GM23338 (cell line): ENCODE results near the gene TTC28. TPM values are rescaled to one million over a fixed set of nuclear protein-coding genes. Genes with fewer than 3 reads are reported as not detected.

ENCODE experiments used
- ATAC-seq: fragments of 200-7000 bp; cut with Tn5 transposase; 3 replicates; pipeline ENCODE4 v1.9.1; 2020
- DNase-seq: peaks from one replicate; pipeline ENCODE4 v3.0.0-alpha.2; 2015; ENCODE audit warnings: low spot score
- H2AFZ ChIP-seq: fragments of 200-600 bp; sonication (generic); 2 replicates; pipeline ENCODE4 v1.8.0; 2016; ENCODE audit warnings: antibody characterized with exemption, mild to moderate bottlenecking, moderate library complexity
- H3F3A ChIP-seq: fragments of 200-600 bp; sonication (generic); replicated peaks from 2 replicates; pipeline ENCODE4 v1.8.0; 2017; ENCODE audit warnings: antibody characterized with exemption, mixed run types, low read depth
- H3K27ac ChIP-seq: fragments of 200-600 bp; sonication (generic); 2 replicates; pipeline ENCODE4 v1.6.1; 2016; ENCODE audit warnings: low read depth
- H3K27me3 ChIP-seq: fragments of 200-600 bp; sonication (generic); 2 replicates; pipeline ENCODE4 v1.8.0; 2016; ENCODE audit warnings: mild to moderate bottlenecking, mixed run types, moderate library complexity; ENCODE audit not compliant: insufficient read depth
- H3K36me3 ChIP-seq: fragments of 200-600 bp; sonication (generic); 2 replicates; pipeline ENCODE4 v1.8.0; 2016; ENCODE audit warnings: mild to moderate bottlenecking; ENCODE audit not compliant: insufficient read depth
- H3K4me1 ChIP-seq: fragments of 200-600 bp; sonication (generic); 2 replicates; pipeline ENCODE4 v1.8.0; 2016; ENCODE audit warnings: mild to moderate bottlenecking, moderate library complexity; ENCODE audit not compliant: insufficient read depth
- H3K4me2 ChIP-seq: fragments of 200-600 bp; sonication (generic); 2 replicates; pipeline ENCODE4 v1.7.1; 2017; ENCODE audit warnings: mixed run types
- H3K4me3 ChIP-seq: fragments of 200-600 bp; sonication (generic); 2 replicates; pipeline ENCODE4 v1.6.1; 2016; ENCODE audit warnings: mixed run types
- H3K79me2 ChIP-seq: fragments of 200-600 bp; sonication (generic); replicated peaks from 2 replicates; pipeline ENCODE4 v1.8.0; 2017; ENCODE audit warnings: mild to moderate bottlenecking; ENCODE audit not compliant: insufficient read depth
- H3K9me2 ChIP-seq: fragments of 200-600 bp; sonication (generic); 2 replicates; pipeline ENCODE4 v1.8.0; 2017; ENCODE audit not compliant: insufficient read depth
- H4K20me1 ChIP-seq: fragments of 200-600 bp; sonication (generic); replicated peaks from 2 replicates; pipeline ENCODE4 v1.8.0; 2017; ENCODE audit warnings: mild to moderate bottlenecking; ENCODE audit not compliant: insufficient read depth
- H3K27ac Mint-ChIP-seq: 2 replicates; pipeline ENCODE4 v1.8.0; 2020; ENCODE audit warnings: inconsistent platforms, mild to moderate bottlenecking, moderate library complexity, mixed read lengths
- H3K27me3 Mint-ChIP-seq: 3 replicates; pipeline ENCODE4 v1.8.0; 2022; ENCODE audit warnings: low read depth, mild to moderate bottlenecking, moderate library complexity, mixed read lengths, inconsistent platforms; ENCODE audit not compliant: insufficient read depth, poor library complexity
- H3K36me3 Mint-ChIP-seq: 3 replicates; pipeline ENCODE4 v1.8.0; 2021; ENCODE audit warnings: low read depth, mild to moderate bottlenecking, inconsistent platforms, moderate library complexity, mixed read lengths
- H3K4me1 Mint-ChIP-seq: 3 replicates; pipeline ENCODE4 v1.8.0; 2020; ENCODE audit warnings: mild to moderate bottlenecking, inconsistent platforms, mixed read lengths
- H3K4me3 Mint-ChIP-seq: 3 replicates; pipeline ENCODE4 v1.8.0; 2021; ENCODE audit warnings: moderate library complexity, mild to moderate bottlenecking, inconsistent platforms, mixed read lengths
- H3K9me3 Mint-ChIP-seq: 3 replicates; pipeline ENCODE4 v1.8.0; 2020; ENCODE audit warnings: moderate library complexity, mild to moderate bottlenecking, inconsistent platforms, mixed read lengths
- CREB1 ChIP-seq: fragments of 250-450 bp; sonication (Bioruptor Pico); IDR thresholded peaks from 2 replicates; pipeline ENCODE4 v1.5.0; 2020; ENCODE audit warnings: low read depth, mild to moderate bottlenecking, moderate library complexity
- CTCF ChIP-seq, 2 experiments: fragments of 200-600 bp in 1 of 2; sonication (generic) in 1 of 2; conservative IDR thresholded peaks; 2 replicates each; pipeline versions ENCODE4 v1.5.1 to v1.6.1; 2016 to 2017; ENCODE audit warnings: antibody characterized with exemption in 2 of 2, low read depth in 2 of 2, mild to moderate bottlenecking in 2 of 2, moderate library complexity in 1 of 2
- EZH2 ChIP-seq: fragments of 200-600 bp; sonication (generic); IDR thresholded peaks from one replicate; pipeline ENCODE4 v1.8.0; 2017; ENCODE audit warnings: antibody characterized with exemption, mild to moderate bottlenecking, low read depth; ENCODE audit not compliant: unreplicated experiment
- EZH2phosphoT487 ChIP-seq: fragments of 200-600 bp; sonication (generic); IDR thresholded peaks from one replicate; pipeline ENCODE4 v1.8.1; 2018; ENCODE audit warnings: antibody characterized with exemption; ENCODE audit not compliant: unreplicated experiment
- JUNB ChIP-seq: IDR thresholded peaks from one replicate; pipeline ENCODE4 v1.6.1; 2016; ENCODE audit warnings: antibody characterized with exemption; ENCODE audit not compliant: unreplicated experiment
- POLR2AphosphoS5 ChIP-seq: IDR thresholded peaks from 2 replicates; pipeline ENCODE4 v1.6.1; 2016; ENCODE audit warnings: antibody characterized with exemption, low read depth
- ZNF114 ChIP-seq: fragments of 250-450 bp; sonication (Bioruptor Pico); IDR thresholded peaks from 2 replicates; pipeline ENCODE4 v1.5.0; 2020; ENCODE audit warnings: mild to moderate bottlenecking, moderate library complexity
- ZNF331 ChIP-seq: fragments of 250-450 bp; sonication (Bioruptor Pico); IDR thresholded peaks from 2 replicates; pipeline ENCODE4 v1.5.0; 2020; ENCODE audit warnings: low read depth, mild to moderate bottlenecking, moderate library complexity
- ZNF462 ChIP-seq: fragments of 250-450 bp; sonication (Bioruptor Pico); IDR thresholded peaks from 2 replicates; pipeline ENCODE4 v1.5.0; 2020; ENCODE audit warnings: mild to moderate bottlenecking, moderate library complexity
- polyA plus RNA-seq: library from polyadenylated mRNA; unstranded; fragments of >200 nt; fragmentation: Nextera tagmentation; extraction: Ambion mirVana; gene quantifications from 2 replicates; pipeline ENCODE4 v1.2.1, GENCODE V29; 2016
- total RNA-seq: library from RNA; depleted of rRNA; stranded (reverse); fragments of >200 nt; shearing (Covaris generic); gene quantifications from 2 replicates; pipeline ENCODE4 v1.2.3, GENCODE V29; 2014
- TF ChIP-seq, protein P1 (sequence below): IDR thresholded peaks from 2 replicates; pipeline ENCODE4 v1.6.1; 2016; ENCODE audit warnings: antibody characterized with exemption

TTC28 gene
- total and polyA plus RNA-seq, 2 experiments from 2014 or later = 4.5 to 16.1 TPM

DNA sequence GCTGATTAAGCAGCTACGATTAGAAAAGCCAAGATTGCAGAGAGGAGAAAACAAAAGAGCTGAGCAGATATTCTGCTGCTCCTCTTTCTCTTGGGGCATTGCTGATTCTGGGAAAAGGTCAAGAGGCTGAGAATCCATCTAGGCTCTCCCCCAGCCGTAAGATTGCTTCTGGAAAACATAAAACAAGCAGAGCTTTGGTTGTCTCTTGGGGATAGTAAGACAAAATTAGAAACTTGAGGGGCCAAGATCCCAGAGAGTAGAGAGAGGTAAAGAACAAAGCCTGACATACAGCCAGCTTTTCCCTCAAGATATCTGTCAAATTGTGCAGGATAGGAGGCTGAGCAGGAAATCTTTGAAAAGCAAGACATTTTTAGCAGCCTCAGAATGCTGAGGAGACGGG, 158.2 kb downstream of the TTC28 start (continued):
- TF ChIP-seq CTCF (conservative IDR thresholded peaks at IDR 0.05; ENCODE audit: low read depth in 2 of 2) (no peak), JUNB (no peak), ZNF331 (CRISPR knock-in tag) (no peak), ZNF114 (no peak), POLR2AphosphoS5 (no peak)
- TF ChIP-seq, protein P1, sequence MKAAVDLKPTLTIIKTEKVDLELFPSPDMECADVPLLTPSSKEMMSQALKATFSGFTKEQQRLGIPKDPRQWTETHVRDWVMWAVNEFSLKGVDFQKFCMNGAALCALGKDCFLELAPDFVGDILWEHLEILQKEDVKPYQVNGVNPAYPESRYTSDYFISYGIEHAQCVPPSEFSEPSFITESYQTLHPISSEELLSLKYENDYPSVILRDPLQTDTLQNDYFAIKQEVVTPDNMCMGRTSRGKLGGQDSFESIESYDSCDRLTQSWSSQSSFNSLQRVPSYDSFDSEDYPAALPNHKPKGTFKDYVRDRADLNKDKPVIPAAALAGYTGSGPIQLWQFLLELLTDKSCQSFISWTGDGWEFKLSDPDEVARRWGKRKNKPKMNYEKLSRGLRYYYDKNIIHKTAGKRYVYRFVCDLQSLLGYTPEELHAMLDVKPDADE = no peak

- Histone ChIP-seq H3K36me3 (no peaks in the 10 kb centered on the region), H3K27me3 (no peaks in the 10 kb centered on the region), H3K9me2 (no peaks in the 10 kb centered on the region), H3K79me2 (no peaks in the 10 kb centered on the region; the same call in 1 of the 2 replicates), H4K20me1 (no peaks in the 10 kb centered on the region), H3F3A (no peaks in the 10 kb centered on the region), H3K4me2 (no peak overlapping the region), H3K27ac (no peak overlapping the region), H3K4me3 (no peak overlapping the region), H2AFZ (no peak overlapping the region), H3K4me1 (no peaks in the 10 kb centered on the region)
- no peaks in the 10 kb centered on the region for H3K27me3 Mint-ChIP-seq
- peaks cover 7% of the 10 kb centered on the region; the same call in 2 of the 3 replicates for H3K36me3 Mint-ChIP-seq
- DNase-seq = no peak
- no peak for ATAC-seq
- peaks cover 13% of the 10 kb centered on the region; the same call in 2 of the 3 replicates for H3K9me3 Mint-ChIP-seq
- H3K4me1 Mint-ChIP-seq = no peaks in the 10 kb centered on the region
- no peak overlapping the region for H3K27ac Mint-ChIP-seq
- no peak overlapping the region for H3K4me3 Mint-ChIP-seq
- TF ChIP-seq ZNF331 (CRISPR knock-in tag) = no peak
- TF ChIP-seq JUNB = no peak
- TF ChIP-seq CTCF (conservative IDR thresholded peaks at IDR 0.05; ENCODE audit: low read depth in 2 of 2) = no peak
- no peak for TF ChIP-seq POLR2AphosphoS5
- TF ChIP-seq CREB1 (CRISPR knock-in tag) = no peak
- TF ChIP-seq EZH2phosphoT487 = no peak
- no peak for TF ChIP-seq ZNF114
- TF ChIP-seq ZNF462 (CRISPR knock-in tag) = no peak
- no peak for TF ChIP-seq EZH2
- TF ChIP-seq, protein P1 = no peak
Observed at GRCh38 chr22:28514321-28514821, 165.3 kb downstream of the TTC28 start.
